HCT116 (cell line): Measurements from ENCODE around the gene ASNSD1. TPM values are rescaled to one million over a fixed set of nuclear protein-coding genes. Genes with fewer than 3 reads are reported as not detected.
A peak's percentile ranks its signal among the peaks of the same experiment; 100 is the strongest.

Experiments
- ATAC-seq: fragments of 200-7000 bp; cut with Tn5 transposase; 2 replicates; pipeline ENCODE4 v1.9.1; 2020; ENCODE audit warnings: mild to moderate bottlenecking, moderate library complexity
- Bru-seq: library from RNA; stranded (reverse); fragments of 400-500 nt; gene quantifications from one replicate; lab custom pipeline; 2021; lab: Mats Ljungman, UMichigan
- BruChase-seq, 2 experiments: library from RNA; stranded (reverse); fragments of 400-500 nt; gene quantifications; one replicate each; lab custom pipeline; 2021; lab: Mats Ljungman, UMichigan
- BruUV-seq: library from RNA; stranded (reverse); fragments of 400-500 nt; replicated peaks from 2 replicates; lab custom pipeline; 2021; lab: Mats Ljungman, UMichigan
- CTCF ChIA-PET: fragments of 300-600 bp; sonication (Branson Sonifier 250); formaldehyde crosslinking; loops from one replicate; lab custom pipeline; 2021; ENCODE audit warnings: antibody characterized with exemption; lab: Charles Lee
- POLR2A ChIA-PET: fragments of 300-600, 350-600 bp; sonication (Branson Sonifier 250); formaldehyde crosslinking; loops from one replicate; lab custom pipeline; 2021; ENCODE audit warnings: antibody characterized with exemption; lab: Charles Lee
- RAD21 ChIA-PET, 2 experiments: fragments of 300-600 bp; sonication (Branson Sonifier 250); formaldehyde crosslinking; loops; one replicate each; lab custom pipeline; 2023; ENCODE audit warnings: low total read pairs in 2 of 2; ENCODE audit not compliant: uncharacterized antibody in 2 of 2, unreplicated experiment in 2 of 2, low non-redundant PET in 1 of 2; lab: Charles Lee
- DNase-seq: peaks from one replicate; pipeline ENCODE4 v3.0.0-alpha.2; 2010; ENCODE audit warnings: low read depth, low spot score
- H2AFZ ChIP-seq: fragments of 200-600 bp; shearing (Covaris generic), sonication (generic); 2 replicates; pipeline ENCODE4 v1.6.1; 2017; ENCODE audit warnings: low read depth, mixed run types, mixed read lengths, antibody characterized with exemption, low read length; ENCODE audit not compliant: poor library complexity, severe bottlenecking
- H3K27ac ChIP-seq: 2 replicates; pipeline ENCODE4 v1.5.1; 2012; ENCODE audit warnings: low read depth, low read length
- H3K27me3 ChIP-seq: fragments of 200-600 bp; sonication (generic); 2 replicates; pipeline ENCODE4 v1.6.1; 2016; ENCODE audit warnings: mixed run types, low read length, mixed read lengths; ENCODE audit not compliant: insufficient read depth
- H3K36me3 ChIP-seq, 2 experiments: fragments of 200-500 bp in 1 of 2; fragments of 200-600 bp in 1 of 2; sonication (Bioruptor generic) in 1 of 2; sonication (generic) in 1 of 2; 2 replicates each; pipeline versions ENCODE4 v1.5.1 to v1.6.1; 2014 to 2016; ENCODE audit warnings: low read length in 2 of 2, inconsistent platforms in 1 of 2, mixed read lengths in 1 of 2, mixed run types in 1 of 2; ENCODE audit not compliant: insufficient read depth in 2 of 2, control insufficient read depth in 1 of 2
- H3K4me1 ChIP-seq, 2 experiments: fragments of 200-600 bp in 1 of 2; sonication (generic) in 1 of 2; 2 replicates each; pipeline versions ENCODE4 v1.5.1 to v1.6.1; 2012 to 2017; ENCODE audit warnings: low read length in 2 of 2, inconsistent platforms in 1 of 2, mild to moderate bottlenecking in 1 of 2, mixed read lengths in 1 of 2, mixed run types in 1 of 2, moderate library complexity in 1 of 2; ENCODE audit not compliant: insufficient read depth in 2 of 2, control insufficient read depth in 1 of 2
- H3K4me2 ChIP-seq: fragments of 200-600 bp; sonication (generic); 2 replicates; pipeline ENCODE4 v1.6.1; 2017; ENCODE audit warnings: mixed run types, low read length, mixed read lengths
- H3K4me3 ChIP-seq, 2 experiments: fragments of 200-600 bp in 1 of 2; sonication (generic) in 1 of 2; replicated peaks in 1 of 2; 2 replicates each; pipeline ENCODE4 v1.5.1; 2011 to 2016; ENCODE audit warnings: low read length in 2 of 2, control low read depth in 1 of 2, low read depth in 1 of 2, mild to moderate bottlenecking in 1 of 2, mixed read lengths in 1 of 2, mixed run types in 1 of 2
- H3K79me2 ChIP-seq: fragments of 200-600 bp; sonication (generic); 2 replicates; pipeline ENCODE4 v1.6.1; 2017; ENCODE audit warnings: mild to moderate bottlenecking, mixed run types, low read length, moderate library complexity, mixed read lengths; ENCODE audit not compliant: insufficient read depth
- H3K9ac ChIP-seq: fragments of 200-600 bp; sonication (generic); 2 replicates; pipeline ENCODE4 v1.6.1; 2016; ENCODE audit warnings: low read length, mixed read lengths
- H3K9me2 ChIP-seq: fragments of 200-600 bp; sonication (generic), shearing (Covaris generic); 2 replicates; pipeline ENCODE4 v1.6.1; 2017; ENCODE audit warnings: mixed run types, mild to moderate bottlenecking, moderate library complexity; ENCODE audit not compliant: insufficient read depth
- H3K9me3 ChIP-seq, 2 experiments: fragments of 200-500 bp in 1 of 2; fragments of 200-600 bp in 1 of 2; sonication (Bioruptor generic) in 1 of 2; sonication (generic) in 1 of 2; 2 replicates each; pipeline ENCODE4 v1.6.1; 2014 to 2017; ENCODE audit warnings: low read length in 2 of 2, mixed read lengths in 2 of 2, inconsistent platforms in 1 of 2, low read depth in 1 of 2, mild to moderate bottlenecking in 1 of 2, mixed run types in 1 of 2, moderate library complexity in 1 of 2; ENCODE audit not compliant: control insufficient read depth in 1 of 2, insufficient read depth in 1 of 2
- H4K20me1 ChIP-seq: fragments of 200-600 bp; sonication (generic), shearing (Covaris generic); 2 replicates; pipeline ENCODE4 v1.6.1; 2017; ENCODE audit warnings: mixed run types, mild to moderate bottlenecking, moderate library complexity; ENCODE audit not compliant: insufficient read depth
- CBX3 ChIP-seq: IDR thresholded peaks from 2 replicates; pipeline ENCODE4 v1.6.1; 2012; ENCODE audit warnings: low read depth
- CEBPB ChIP-seq: IDR thresholded peaks from 2 replicates; pipeline ENCODE4 v1.6.1; 2012; ENCODE audit warnings: low read depth
- CTCF ChIP-seq, 3 experiments: fragments of 200-600 bp in 1 of 3; sonication (generic) in 1 of 3; IDR thresholded peaks in 2 of 3; conservative IDR thresholded peaks in 1 of 3; 2 replicates each; pipeline ENCODE4 v1.5.1; 2012 to 2017; ENCODE audit warnings: low read depth in 2 of 3, low read length in 2 of 3, antibody characterized with exemption in 1 of 3, borderline replicate concordance in 1 of 3, control low read depth in 1 of 3, mild to moderate bottlenecking in 1 of 3, mixed read lengths in 1 of 3, mixed run types in 1 of 3, moderate library complexity in 1 of 3; ENCODE audit not compliant: insufficient read depth in 1 of 3
- ELF1 ChIP-seq: IDR thresholded peaks from 2 replicates; pipeline ENCODE4 v1.6.1; 2012; ENCODE audit warnings: low read depth, borderline replicate concordance
- EZH2 ChIP-seq: fragments of 200-600 bp; sonication (generic); IDR thresholded peaks from 2 replicates; pipeline ENCODE4 v1.6.1; 2017; ENCODE audit warnings: antibody characterized with exemption, mixed run types
- FOSL1 ChIP-seq: IDR thresholded peaks from 2 replicates; pipeline ENCODE4 v1.6.1; 2012; ENCODE audit warnings: low read depth
- JUND ChIP-seq: IDR thresholded peaks from 2 replicates; pipeline ENCODE4 v1.6.1; 2012
- MAX ChIP-seq: IDR thresholded peaks from 2 replicates; pipeline ENCODE4 v1.6.1; 2012
- POLR2A ChIP-seq: IDR thresholded peaks from 2 replicates; pipeline ENCODE4 v1.7.0; 2011; ENCODE audit warnings: borderline replicate concordance; ENCODE audit not compliant: insufficient read depth, insufficient read length; ENCODE audit errors: extremely low read depth
- POLR2AphosphoS5 ChIP-seq: IDR thresholded peaks from 2 replicates; pipeline ENCODE4 v1.6.1; 2011; ENCODE audit warnings: mild to moderate bottlenecking, low read depth, low read length, moderate library complexity
- RAD21 ChIP-seq: IDR thresholded peaks from 2 replicates; pipeline ENCODE4 v1.6.1; 2012; ENCODE audit warnings: low read depth, mild to moderate bottlenecking
- SIN3A ChIP-seq: IDR thresholded peaks from 2 replicates; pipeline ENCODE4 v1.6.1; 2012; ENCODE audit warnings: low read depth
- SP1 ChIP-seq: IDR thresholded peaks from 2 replicates; pipeline ENCODE4 v1.6.1; 2012; ENCODE audit warnings: low read depth
- TCF7L2 ChIP-seq: IDR thresholded peaks from 2 replicates; pipeline ENCODE4 v1.7.0; 2011; ENCODE audit warnings: borderline replicate concordance, inconsistent platforms; ENCODE audit not compliant: insufficient read depth, insufficient read length; ENCODE audit errors: extremely low read depth
- YY1 ChIP-seq: IDR thresholded peaks from 2 replicates; pipeline ENCODE4 v1.6.1; 2011; ENCODE audit warnings: low read length, low read depth, moderate library complexity, mild to moderate bottlenecking; ENCODE audit not compliant: insufficient replicate concordance; ENCODE audit errors: extremely low read depth
- ZBTB33 ChIP-seq: IDR thresholded peaks from 2 replicates; pipeline ENCODE4 v1.6.1; 2011; ENCODE audit warnings: mild to moderate bottlenecking, low read length, moderate library complexity; ENCODE audit not compliant: insufficient replicate concordance; ENCODE audit errors: extremely low read depth
- ZFX ChIP-seq: fragments of 450-650 bp; IDR thresholded peaks from 2 replicates; pipeline ENCODE4 v1.6.1; 2017
- ZNF274 ChIP-seq: fragments of 200-500 bp; sonication (Bioruptor generic); IDR thresholded peaks from 2 replicates; pipeline ENCODE4 v1.6.1; 2014; ENCODE audit warnings: mild to moderate bottlenecking, low read depth, low read length, inconsistent platforms
- intact Hi-C: fragments of 100-400 bp; cut with micrococcal nuclease; formaldehyde crosslinking; loops from 2 replicates; pipeline ENCODE4 v1.10.0; 2022
- long read RNA-seq: library from polyadenylated mRNA; unstranded; transcript quantifications from one replicate; pipeline ENCODE4 v2.0.0, GENCODE V29; 2021; ENCODE audit not compliant: unreplicated experiment
- polyA plus RNA-seq: library from polyadenylated mRNA; unstranded; fragments of >200 nt; gene quantifications from 2 replicates; pipeline ENCODE4 v1.2.1, GENCODE V29; 2012; ENCODE audit warnings: missing spikeins
- total RNA-seq: library from RNA; stranded (reverse); gene quantifications from one replicate; pipeline ENCODE4 v1.2.1, GENCODE V29; 2021; ENCODE audit not compliant: unreplicated experiment

ASNSD1 gene
- 33.6 TPM for total RNA-seq
- polyA plus RNA-seq = 11.5 and 17.6 TPM in 2 replicates
- Bru-seq, nascent RNA = percentile 92 among the genes with signal in this experiment
- BruChase-seq, experiment 1, labeled RNA remaining after a 6-hour chase = percentile 95 among the genes with signal in this experiment
- BruChase-seq, experiment 2, labeled RNA remaining after a 2-hour chase = percentile 96 among the genes with signal in this experiment
- long read RNA-seq, transcript ASNSD1-201 (6 exons, 2,450 nt) = major isoform, 82 of 116 reads
- long read RNA-seq, partial matches to known transcripts = 3 of 116 reads
- long read RNA-seq, other reads (novel, unspliced or antisense) = 30 of 116 reads

GRCh38 chr2:189661148-189661956, at the start of gene ASNSD1:
Gene ASNSD1, plus strand, starts transcription at chr2:189661459. Its CDS starts 4,674 bp downstream, at chr2:189666133.
- POLR2A ChIA-PET = interaction anchor here (0.7 kb wide), 1 partner anchor 101 kb away, joined by 4 read pairs; the partner anchor contains the start of gene OSGEPL1

More at GRCh38 chr2:189661148-189661956, at the start of gene ASNSD1:
- Histone ChIP-seq H3K9me3 (no peaks in the 10 kb centered on the region), H3K4me1 (peaks cover 0 to 11% of the 10 kb centered on the region in 2 experiments; a peak in 2 of 4 replicates), H3K9ac (peak within 1 kb of the TSS; percentile 88), H3K4me3 (peak within 1 kb of the TSS; percentile 73 to 92), H3K4me2 (peak within 1 kb of the TSS; percentile 84), H2AFZ (peak within 1 kb of the TSS; percentile 98), H3K9me2 (no peaks in the 10 kb centered on the region), H3K27ac (peak within 1 kb of the TSS; percentile 39; the same call in 1 of the 2 replicates), H3K79me2 (peaks cover 47% of the 10 kb centered on the region), H3K27me3 (no peaks in the 10 kb centered on the region), H4K20me1 (no peaks in the 10 kb centered on the region), H3K36me3 (peaks cover 4 to 6% of the 10 kb centered on the region in 2 experiments; a peak in 1 of 4 replicates)
- ATAC-seq (peak; percentile 90), DNase-seq (peak; percentile 99)
- ChIA-PET RAD21 (interaction anchor here (0.6 to 1.0 kb wide), 4 partner anchors 36 to 411 kb away, joined by 3 to 6 read pairs (median 4); no protein-coding TSS in a partner anchor), CTCF (interaction anchor here (0.6 to 1.9 kb wide), 27 partner anchors 10 to 706 kb away, joined by 3 to 16 read pairs (median 4); partner anchors contain the start of gene OSGEPL1)
- TF ChIP-seq ZFX (peak; percentile 80), MAX (peak; percentile 74), POLR2A (peak; percentile 94), JUND (no peak), EZH2 (no peak), CTCF (IDR thresholded peaks at IDR 0.05 in 2 of 3, conservative IDR thresholded peaks at IDR 0.05 in 1 of 3; ENCODE audit: borderline replicate concordance in 1 of 3, insufficient read depth in 1 of 3, low read depth in 2 of 3, low read length in 2 of 3) (peak; percentile 91 to 100 (median 96)), TCF7L2 (peak; percentile 27), ZBTB33 (peak; percentile 89), POLR2AphosphoS5 (peak; percentile 97), CEBPB (peak; percentile 83), RAD21 (peak; percentile 100), FOSL1 (no peak), YY1 (peak; percentile 49), ZNF274 (no peak), SP1 (no peak), CBX3 (peak; percentile 46; the same call in 1 of the 2 replicates), ELF1 (no peak), SIN3A (peak; percentile 69)
- intact Hi-C loops = loop anchor here (1.0 to 10.0 kb wide), 4 partner anchors 37 to 653 kb away; partner anchors contain the start of gene HIBCH
- BruUV-seq = TSS peak; percentile 76
